Loucy (cell line): Measurements from ENCODE around the gene DNAH5.

ENCODE experiments used
- EZH2phosphoT487 ChIP-seq: fragments of 200-600 bp; IDR thresholded peaks from 2 replicates; pipeline ENCODE4 v1.6.1; 2018; ENCODE audit warnings: antibody characterized with exemption, mild to moderate bottlenecking, moderate library complexity, borderline replicate concordance
- TF ChIP-seq, protein P1 (sequence below): fragments of 200-600 bp; sonication (generic); conservative IDR thresholded peaks from 2 replicates; pipeline ENCODE4 v1.5.1; 2014; ENCODE audit warnings: mild to moderate bottlenecking, antibody characterized with exemption, low read length

DNA sequence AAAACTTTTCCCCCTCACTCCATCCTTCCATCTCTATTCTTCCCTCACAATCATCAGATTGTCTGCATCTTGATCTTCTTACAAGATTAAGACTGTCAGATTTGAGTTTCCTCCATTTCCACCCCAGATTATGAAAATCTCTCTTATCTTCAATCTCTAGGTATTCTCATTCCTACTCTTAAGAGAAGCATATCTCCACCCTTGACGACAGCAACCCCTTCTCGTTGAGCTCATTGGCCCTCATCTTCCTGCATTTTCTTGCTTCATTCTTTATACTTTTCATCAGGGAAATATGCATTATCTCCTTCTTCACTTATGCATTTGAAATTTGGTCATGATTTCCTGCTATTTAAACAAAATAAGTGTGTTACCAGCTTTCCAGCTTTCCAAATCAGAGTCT is 301.3 kb downstream of the DNAH5 start:
- TF ChIP-seq, protein P1, sequence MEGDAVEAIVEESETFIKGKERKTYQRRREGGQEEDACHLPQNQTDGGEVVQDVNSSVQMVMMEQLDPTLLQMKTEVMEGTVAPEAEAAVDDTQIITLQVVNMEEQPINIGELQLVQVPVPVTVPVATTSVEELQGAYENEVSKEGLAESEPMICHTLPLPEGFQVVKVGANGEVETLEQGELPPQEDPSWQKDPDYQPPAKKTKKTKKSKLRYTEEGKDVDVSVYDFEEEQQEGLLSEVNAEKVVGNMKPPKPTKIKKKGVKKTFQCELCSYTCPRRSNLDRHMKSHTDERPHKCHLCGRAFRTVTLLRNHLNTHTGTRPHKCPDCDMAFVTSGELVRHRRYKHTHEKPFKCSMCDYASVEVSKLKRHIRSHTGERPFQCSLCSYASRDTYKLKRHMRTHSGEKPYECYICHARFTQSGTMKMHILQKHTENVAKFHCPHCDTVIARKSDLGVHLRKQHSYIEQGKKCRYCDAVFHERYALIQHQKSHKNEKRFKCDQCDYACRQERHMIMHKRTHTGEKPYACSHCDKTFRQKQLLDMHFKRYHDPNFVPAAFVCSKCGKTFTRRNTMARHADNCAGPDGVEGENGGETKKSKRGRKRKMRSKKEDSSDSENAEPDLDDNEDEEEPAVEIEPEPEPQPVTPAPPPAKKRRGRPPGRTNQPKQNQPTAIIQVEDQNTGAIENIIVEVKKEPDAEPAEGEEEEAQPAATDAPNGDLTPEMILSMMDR: no peak
- no peak for TF ChIP-seq EZH2phosphoT487
